Neural crest cell (in vitro differentiated cells): Measurements from ENCODE around the gene CHST11. TPM values are rescaled to one million over a fixed set of nuclear protein-coding genes. Genes with fewer than 3 reads are reported as not detected.

Experiments used
- DNase-seq: peaks from one replicate; pipeline ENCODE4 v3.0.0; 2021; ENCODE audit warnings: low read depth, mixed read lengths, low spot score
- H3K27ac Mint-ChIP-seq: one replicate; pipeline ENCODE4 v1.8.0; 2021; ENCODE audit warnings: mild to moderate bottlenecking, mixed read lengths; ENCODE audit not compliant: unreplicated experiment
- H3K27me3 Mint-ChIP-seq: 2 replicates; pipeline ENCODE4 v1.8.0; 2021; ENCODE audit warnings: low read depth, mild to moderate bottlenecking, mixed read lengths
- H3K36me3 Mint-ChIP-seq: 2 replicates; pipeline ENCODE4 v1.8.0; 2021; ENCODE audit warnings: low read depth, mild to moderate bottlenecking, mixed read lengths
- H3K4me1 Mint-ChIP-seq: 2 replicates; pipeline ENCODE4 v1.8.0; 2021; ENCODE audit warnings: mixed read lengths
- H3K4me3 Mint-ChIP-seq: one replicate; pipeline ENCODE4 v1.8.0; 2021; ENCODE audit warnings: mild to moderate bottlenecking, mixed read lengths
- H3K9me3 Mint-ChIP-seq: 2 replicates; pipeline ENCODE4 v1.8.0; 2021; ENCODE audit warnings: mixed read lengths
- total RNA-seq: library from RNA; stranded (reverse); gene quantifications from 2 replicates; pipeline ENCODE4 v1.2.1, GENCODE V29; 2021
- TF ChIP-seq, protein P1 (sequence below): fragments of 200-600 bp; sonication (generic); conservative IDR thresholded peaks from 2 replicates; pipeline ENCODE4 v1.5.0; 2021; ENCODE audit warnings: antibody characterized with exemption, mild to moderate bottlenecking

CHST11 gene
- total RNA-seq, 1 donor from 2014 or later, result 10.0 TPM

DNA sequence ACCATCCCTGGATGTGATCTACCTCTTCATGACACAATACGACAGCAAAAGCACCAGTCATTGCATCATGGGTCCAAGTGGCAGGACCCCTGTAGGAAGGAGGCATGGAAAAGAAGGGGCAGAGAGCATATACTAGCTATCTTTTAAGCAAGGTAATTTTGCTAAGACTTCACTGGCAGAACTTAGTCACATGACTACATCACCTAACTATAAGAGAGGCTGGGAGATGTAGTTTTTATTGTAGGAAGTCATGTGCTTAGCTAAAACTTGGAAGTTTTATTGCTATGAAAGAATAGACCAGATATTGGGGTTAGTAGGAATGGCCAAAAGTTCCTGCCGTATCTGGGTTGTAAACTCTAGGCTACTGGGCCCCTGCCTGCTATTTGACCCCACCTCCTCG is 18.6 kb upstream of the CHST11 start:
- no peak overlapping the region for H3K27ac Mint-ChIP-seq
- no peaks in the 10 kb centered on the region for H3K36me3 Mint-ChIP-seq
- DNase-seq, result no peak
- peaks cover 12% of the 10 kb centered on the region for H3K4me1 Mint-ChIP-seq
- H3K27me3 Mint-ChIP-seq, result peaks cover 6% of the 10 kb centered on the region
- no peak overlapping the region for H3K4me3 Mint-ChIP-seq
- TF ChIP-seq, protein P1, sequence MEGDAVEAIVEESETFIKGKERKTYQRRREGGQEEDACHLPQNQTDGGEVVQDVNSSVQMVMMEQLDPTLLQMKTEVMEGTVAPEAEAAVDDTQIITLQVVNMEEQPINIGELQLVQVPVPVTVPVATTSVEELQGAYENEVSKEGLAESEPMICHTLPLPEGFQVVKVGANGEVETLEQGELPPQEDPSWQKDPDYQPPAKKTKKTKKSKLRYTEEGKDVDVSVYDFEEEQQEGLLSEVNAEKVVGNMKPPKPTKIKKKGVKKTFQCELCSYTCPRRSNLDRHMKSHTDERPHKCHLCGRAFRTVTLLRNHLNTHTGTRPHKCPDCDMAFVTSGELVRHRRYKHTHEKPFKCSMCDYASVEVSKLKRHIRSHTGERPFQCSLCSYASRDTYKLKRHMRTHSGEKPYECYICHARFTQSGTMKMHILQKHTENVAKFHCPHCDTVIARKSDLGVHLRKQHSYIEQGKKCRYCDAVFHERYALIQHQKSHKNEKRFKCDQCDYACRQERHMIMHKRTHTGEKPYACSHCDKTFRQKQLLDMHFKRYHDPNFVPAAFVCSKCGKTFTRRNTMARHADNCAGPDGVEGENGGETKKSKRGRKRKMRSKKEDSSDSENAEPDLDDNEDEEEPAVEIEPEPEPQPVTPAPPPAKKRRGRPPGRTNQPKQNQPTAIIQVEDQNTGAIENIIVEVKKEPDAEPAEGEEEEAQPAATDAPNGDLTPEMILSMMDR, result no peak
- H3K9me3 Mint-ChIP-seq, result no peaks in the 10 kb centered on the region

DNA sequence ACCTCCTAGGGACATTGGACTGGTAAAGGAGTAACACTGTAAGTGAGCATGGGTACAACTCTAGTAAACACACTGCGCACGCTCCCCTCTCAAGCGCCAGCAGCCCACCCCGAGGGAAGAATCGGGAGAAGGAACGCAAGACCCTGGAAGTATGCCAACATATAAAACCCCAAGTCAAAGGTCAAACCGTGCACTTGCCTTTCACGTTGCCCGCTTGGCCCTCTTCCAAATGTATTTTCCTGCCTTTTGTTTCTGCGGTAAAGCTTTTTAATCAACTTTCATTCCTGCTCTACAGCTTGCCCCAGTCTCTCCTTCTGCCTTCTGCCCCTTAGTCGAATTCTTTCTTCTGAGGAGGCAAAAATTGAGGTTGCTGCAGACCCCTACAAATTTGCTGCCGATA is 17.6 kb upstream of the CHST11 start:
- Mint-ChIP-seq H3K4me3 (no peak overlapping the region), H3K9me3 (no peaks in the 10 kb centered on the region), H3K27ac (no peak overlapping the region), H3K27me3 (peaks cover 7% of the 10 kb centered on the region), H3K36me3 (no peaks in the 10 kb centered on the region), H3K4me1 (peaks cover 12% of the 10 kb centered on the region)
- TF ChIP-seq, protein P1, result no peak
- no peak for DNase-seq

DNA sequence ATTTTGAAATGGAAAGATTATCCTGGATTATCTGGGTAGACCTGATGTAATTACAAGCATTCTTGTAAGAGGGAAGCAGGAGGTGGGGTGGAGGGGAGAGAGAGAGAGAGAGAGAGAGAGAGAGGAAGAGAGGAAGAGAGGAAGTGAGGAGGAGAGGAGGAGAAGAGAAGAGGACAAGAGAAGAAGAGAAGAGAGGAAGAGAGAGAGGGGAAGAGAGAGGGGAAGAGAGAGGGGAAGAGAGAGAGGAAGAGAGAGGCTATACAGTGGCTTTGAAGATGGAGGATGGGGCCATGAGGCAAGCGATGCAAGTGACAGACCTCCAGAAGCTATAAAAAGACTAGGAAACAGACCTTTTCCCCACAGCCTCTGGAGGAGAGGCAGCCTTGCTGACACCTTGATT is 13.7 kb upstream of the CHST11 start:
- Mint-ChIP-seq H3K4me1 (peaks cover 9% of the 10 kb centered on the region), H3K36me3 (no peaks in the 10 kb centered on the region), H3K27me3 (peaks cover 5% of the 10 kb centered on the region), H3K9me3 (no peaks in the 10 kb centered on the region), H3K27ac (no peak overlapping the region), H3K4me3 (no peak overlapping the region)
- no peak for DNase-seq
- TF ChIP-seq, protein P1, result no peak

DNA sequence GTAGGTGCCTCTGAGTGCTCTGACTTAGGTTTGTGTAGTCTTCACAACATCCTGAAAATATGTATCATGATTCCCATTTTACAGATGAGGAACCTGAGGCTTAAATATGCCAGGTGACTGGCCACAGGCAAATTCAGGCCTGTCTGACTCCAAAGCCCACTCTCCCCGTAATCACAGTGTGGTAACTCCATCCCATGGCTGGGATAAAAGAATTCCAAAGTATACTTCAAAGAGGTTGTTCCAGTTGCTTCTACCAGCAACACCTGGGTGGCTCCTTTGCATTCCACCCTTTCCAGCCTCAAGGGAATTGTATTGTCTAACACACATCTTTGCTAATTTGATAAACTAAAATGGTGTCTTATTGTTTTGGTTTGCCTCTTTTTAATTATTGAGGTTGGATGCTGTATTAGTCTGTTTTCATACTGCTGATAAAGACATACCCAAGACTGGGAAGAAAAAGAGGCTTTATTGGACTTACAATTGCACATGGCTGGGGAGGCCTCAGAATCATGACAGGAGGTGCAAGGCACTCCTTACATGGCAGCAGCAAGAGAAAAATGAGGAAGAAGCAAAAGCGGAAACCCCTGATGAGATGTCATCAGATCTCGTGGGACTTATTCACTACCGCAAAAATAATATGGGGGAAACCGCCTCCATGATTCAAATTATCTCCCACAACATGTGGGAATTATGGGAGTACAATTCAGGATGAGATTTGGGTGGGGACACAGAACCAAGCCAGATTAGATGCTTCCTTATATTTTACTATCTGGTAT is 9.9 kb upstream of the CHST11 start:
- H3K27me3 Mint-ChIP-seq, result peaks cover 5% of the 10 kb centered on the region
- no peak for DNase-seq
- H3K4me3 Mint-ChIP-seq, result no peak overlapping the region
- peaks cover 3% of the 10 kb centered on the region for H3K9me3 Mint-ChIP-seq
- TF ChIP-seq, protein P1, result no peak
- no peaks in the 10 kb centered on the region for H3K36me3 Mint-ChIP-seq
- no peak overlapping the region for H3K27ac Mint-ChIP-seq
- H3K4me1 Mint-ChIP-seq, result peaks cover 4% of the 10 kb centered on the region

DNA sequence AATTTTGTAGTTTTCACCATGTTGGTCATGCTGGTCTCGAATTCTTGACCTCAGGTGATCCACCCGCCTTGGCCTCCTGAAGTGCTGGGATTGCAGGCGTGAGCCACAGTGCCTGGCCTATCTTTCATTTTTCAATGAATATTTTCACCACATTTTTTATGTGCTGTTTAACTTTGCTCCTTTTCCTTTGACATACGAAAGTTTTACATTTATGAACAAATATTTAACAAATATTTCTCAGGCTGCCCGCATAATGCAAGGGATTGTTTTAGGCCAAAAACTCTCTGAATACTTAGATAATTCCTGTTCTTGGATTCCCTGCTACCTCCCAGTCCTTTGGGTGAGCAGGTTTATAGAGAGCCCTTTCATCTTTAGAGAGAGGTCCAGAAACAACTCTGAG is 8.7 kb upstream of the CHST11 start:
- Mint-ChIP-seq H3K27ac (no peak overlapping the region), H3K36me3 (no peaks in the 10 kb centered on the region), H3K9me3 (peaks cover 3% of the 10 kb centered on the region), H3K27me3 (peaks cover 11% of the 10 kb centered on the region), H3K4me3 (no peak overlapping the region), H3K4me1 (peaks cover 4% of the 10 kb centered on the region)
- TF ChIP-seq, protein P1, result no peak
- no peak for DNase-seq
